Measurements from ENCODE around the gene QSOX2. TPM values are rescaled to one million over a fixed set of nuclear protein-coding genes. Genes with fewer than 3 reads are reported as not detected.

Gene QSOX2
- total RNA-seq, 6 experiments from 2014 or later = 2.9 to 8.7 (median 6.4) TPM

- Histone ChIP-seq H3K27ac (no peak overlapping the region), H3K27me3 (no peaks in the 10 kb centered on the region), H3K36me3 (no peaks in the 10 kb centered on the region), H3K4me3 (no peak overlapping the region), H3K9me3 (no peaks in the 10 kb centered on the region), H3K4me1 (peaks cover 0 to 21% (median 9%) of the 10 kb centered on the region in 4 donors)
- intact Hi-C loops (cut with DNase I) = no loop called here
- DNase-seq = no peak
- 91% methylated on average over 10 of the region's 21 CpGs for WGBS (ENCODE audit: insufficient coverage, low coverage, low lambda C conversion rate, missing lambda C conversion rate)
- no peak for ATAC-seq
- TF ChIP-seq CTCF (IDR thresholded peaks at IDR 0.05) (no peak), POLR2A (IDR thresholded peaks at IDR 0.05) (no peak)
Measured at GRCh38 chr9:136234597-136234996, 11.0 kb downstream of the QSOX2 start.

- TF ChIP-seq CTCF (IDR thresholded peaks at IDR 0.05) (no peak), POLR2A (IDR thresholded peaks at IDR 0.05) (no peak)
- WGBS (ENCODE audit: insufficient coverage, low coverage, low lambda C conversion rate, missing lambda C conversion rate) = 69% methylated on average over 9 of the region's 14 CpGs
- peak in 1 of 4 donors; percentile 14 for ATAC-seq
- DNase-seq = peak in 1 of 3 donors; percentile 71
- Histone ChIP-seq H3K4me1 (peaks cover 0 to 21% (median 9%) of the 10 kb centered on the region in 4 donors), H3K36me3 (no peaks in the 10 kb centered on the region), H3K9me3 (no peaks in the 10 kb centered on the region), H3K27me3 (no peaks in the 10 kb centered on the region), H3K4me3 (no peak overlapping the region), H3K27ac (peak overlapping the region in 1 of 3 donors; percentile 93)
- intact Hi-C loops (cut with DNase I) = no loop called here
Measured at GRCh38 chr9:136233868-136234267, 11.7 kb downstream of the QSOX2 start.

- intact Hi-C loops (cut with DNase I) = no loop called here
- no peak for ATAC-seq
Measured at GRCh38 chr9:136233411-136233810, 12.2 kb downstream of the QSOX2 start.

GRCh38 chr9:136232969-136233368 lies 12.6 kb downstream of the QSOX2 start:
- intact Hi-C loops (cut with DNase I) = no loop called here
- Histone ChIP-seq H3K27me3 (no peaks in the 10 kb centered on the region), H3K27ac (peak overlapping the region in 1 of 3 donors; percentile 93), H3K9me3 (no peaks in the 10 kb centered on the region), H3K4me3 (no peak overlapping the region), H3K4me1 (peaks cover 0 to 21% (median 9%) of the 10 kb centered on the region in 4 donors), H3K36me3 (no peaks in the 10 kb centered on the region)
- DNase-seq (no peak), ATAC-seq (no peak)
- WGBS (ENCODE audit: insufficient coverage, low coverage, low lambda C conversion rate, missing lambda C conversion rate) = 55% methylated on average over 7 of the region's 10 CpGs
- TF ChIP-seq POLR2A (IDR thresholded peaks at IDR 0.05) (no peak), CTCF (IDR thresholded peaks at IDR 0.05) (no peak)

More at GRCh38 chr9:136233411-136233810, 12.2 kb downstream of the QSOX2 start:
- 68% methylated on average over 8 of the region's 15 CpGs for WGBS (ENCODE audit: insufficient coverage, low coverage, low lambda C conversion rate, missing lambda C conversion rate)
- no peak for DNase-seq
- Histone ChIP-seq H3K4me1 (peaks cover 0 to 21% (median 9%) of the 10 kb centered on the region in 4 donors), H3K27me3 (no peaks in the 10 kb centered on the region), H3K9me3 (no peaks in the 10 kb centered on the region), H3K36me3 (no peaks in the 10 kb centered on the region), H3K27ac (peak overlapping the region in 1 of 3 donors; percentile 93), H3K4me3 (no peak overlapping the region)
- no peak for TF ChIP-seq CTCF (IDR thresholded peaks at IDR 0.05)
- no peak for TF ChIP-seq POLR2A (IDR thresholded peaks at IDR 0.05)

All from right lobe of liver (tissue), 6 donors.